Activated CD4-positive, CD25-positive, alpha-beta regulatory T cell treated with anti-CD3 and anti-CD28 coated beads, Interleukin-2, amount 50 U/mL, for 24 hours (primary cell): Measurements from ENCODE around the gene SETD9.
A peak's percentile ranks its signal among the peaks of the same experiment; 100 is the strongest.

Experiments used
- ATAC-seq, 2 donors: fragments of 150-1000 bp; cut with Tn5 transposase; one replicate each; pipeline ENCODE4 v1.10.0; 2021; ENCODE audit warnings: mild to moderate bottlenecking in 1 of 2, moderate library complexity in 1 of 2

Gene SETD9

GRCh38 chr5:56938858-56939257 is 29.5 kb downstream of the SETD9 start:
- ATAC-seq = no peak

DNA sequence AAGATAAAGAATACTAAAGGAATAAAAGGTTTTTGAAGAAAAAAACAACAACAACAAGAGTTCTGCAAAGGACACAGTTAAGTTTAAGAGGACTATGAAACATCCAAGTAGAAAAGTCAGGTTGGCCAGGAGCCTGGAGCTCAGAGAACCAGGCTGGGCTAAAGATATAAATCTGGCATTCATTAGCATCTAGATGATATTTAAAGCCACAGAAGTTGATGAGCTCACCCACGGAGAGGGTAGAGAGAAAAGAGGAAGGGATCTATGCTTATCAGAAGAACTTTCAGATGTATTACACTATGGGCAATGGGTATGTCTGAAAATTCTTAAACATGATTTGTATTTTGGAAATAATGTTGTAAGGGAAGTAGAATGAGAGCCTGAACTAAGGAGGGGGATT is 32.6 kb downstream of the SETD9 start:
- no peak for ATAC-seq

DNA sequence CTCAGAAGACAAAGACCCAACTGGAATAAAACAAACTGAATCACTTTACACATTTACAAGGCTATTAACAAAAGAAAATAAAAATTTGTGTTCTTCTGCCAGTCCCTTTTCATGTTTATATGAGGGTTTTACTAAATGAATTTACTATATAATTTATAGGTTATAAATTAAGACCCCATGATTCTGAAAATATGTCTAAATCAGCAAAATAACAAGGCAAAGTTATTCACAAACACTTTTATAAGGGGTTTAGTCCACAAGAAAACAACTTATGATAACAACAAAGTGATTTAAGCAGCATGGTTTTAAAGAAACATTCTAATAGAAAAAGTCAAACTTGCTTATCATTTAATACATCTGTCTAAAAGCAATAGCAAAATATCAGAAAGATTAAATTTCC is 37.7 kb downstream of the SETD9 start:
- no peak for ATAC-seq

DNA sequence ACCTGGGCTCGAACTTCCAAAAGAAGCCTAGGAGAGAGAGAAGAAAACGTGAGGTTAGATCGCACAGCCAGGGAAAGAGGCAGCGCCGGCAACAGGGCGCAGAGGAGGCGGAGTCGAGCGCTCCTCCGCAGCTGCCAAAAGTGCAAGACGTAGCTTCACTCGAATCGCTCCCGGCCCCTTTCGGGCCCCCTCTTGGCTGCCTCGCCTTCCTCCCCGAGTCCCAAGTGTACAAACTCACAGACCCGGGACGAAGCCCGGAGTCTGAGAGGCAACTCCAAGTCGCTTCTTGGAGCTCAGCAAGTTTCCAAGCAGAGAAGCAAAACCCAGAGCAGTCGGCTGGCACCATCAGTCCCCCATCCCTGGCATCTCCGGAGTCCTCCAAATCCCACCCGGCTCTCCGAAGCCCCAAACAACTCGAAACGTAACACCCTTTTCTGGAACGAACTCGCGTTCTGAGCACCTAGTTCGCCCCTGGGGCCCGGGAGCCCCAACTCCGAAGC is 41.3 kb downstream of the SETD9 start:
- ATAC-seq = peak; percentile 35 to 36

DNA sequence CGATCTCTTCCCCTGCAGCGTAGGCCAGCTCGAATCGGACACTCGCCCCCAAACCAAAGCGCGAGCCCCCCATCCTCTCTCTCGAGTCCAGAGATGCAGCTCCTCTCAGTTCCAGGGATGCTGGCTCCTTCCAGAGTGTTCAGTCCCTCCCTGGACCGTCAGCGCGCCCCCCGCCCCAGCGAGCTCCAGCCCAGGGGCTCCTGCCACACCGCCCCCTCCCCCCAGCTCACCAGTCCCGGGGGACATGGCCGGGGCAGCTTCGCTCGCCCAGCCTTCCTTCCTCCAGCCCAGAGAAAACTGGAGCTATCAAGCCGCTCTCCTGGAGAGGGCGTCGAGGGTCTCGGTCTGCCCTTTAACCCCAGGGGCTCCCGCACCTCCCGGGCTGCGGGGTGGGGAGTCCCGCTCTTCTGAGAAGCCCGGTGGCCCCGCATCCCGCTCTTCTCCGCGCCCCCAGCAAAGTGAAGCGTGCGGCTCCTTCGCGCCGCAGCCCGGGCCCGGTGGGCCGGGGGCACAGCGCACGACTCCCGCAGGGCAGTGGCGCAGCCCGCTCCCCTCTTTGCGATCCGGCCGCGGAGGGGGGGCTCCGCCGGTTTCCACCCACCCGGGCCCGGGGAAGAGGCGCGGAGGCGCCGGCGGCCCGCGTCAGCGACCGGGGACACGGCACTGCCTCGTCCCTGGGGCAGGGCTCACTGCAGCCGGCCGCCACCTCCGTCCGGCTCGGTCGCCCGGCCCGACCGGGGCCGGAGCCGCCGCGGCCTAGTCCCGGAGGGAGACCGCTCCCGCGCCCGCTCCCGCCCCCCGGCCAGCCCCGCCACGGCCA is 41.9 kb downstream of the SETD9 start:
- ATAC-seq = peak; percentile 22 to 34

- peak; percentile 99 for ATAC-seq
These were observed 42.7 kb downstream of the SETD9 start, which contains the start of gene MIER3 for GRCh38 chr5:56951946-56952691. Gene MIER3, minus strand, starts transcription at chr5:56952123. Its CDS starts 21 bp downstream, at chr5:56952102.

GRCh38 chr5:56954262-56954661 is 44.9 kb downstream of the SETD9 start:
- ATAC-seq = no peak

DNA sequence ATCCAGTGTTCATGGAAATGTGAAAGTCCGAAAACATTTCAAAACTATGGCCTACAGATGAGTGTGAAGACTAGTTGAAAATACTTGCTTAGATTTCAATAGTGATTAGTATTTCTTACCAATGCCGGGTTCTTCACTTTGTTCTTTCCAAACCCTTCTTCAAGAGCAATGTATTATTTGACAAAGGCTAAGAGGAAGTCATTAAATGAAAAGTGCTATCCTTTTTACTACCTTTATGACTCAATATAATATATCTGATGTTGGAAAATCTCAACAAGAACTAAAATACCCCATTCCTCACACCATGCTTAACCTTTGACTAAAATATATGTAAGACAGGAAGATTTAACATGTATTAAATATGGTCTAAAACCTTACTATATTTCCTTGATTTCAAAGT is 49.2 kb downstream of the SETD9 start:
- no peak for ATAC-seq

- ATAC-seq = no peak
These were observed 49.9 kb downstream of the SETD9 start for GRCh38 chr5:56959326-56959725.

GRCh38 chr5:56961746-56962145 is 52.4 kb downstream of the SETD9 start:
- ATAC-seq = no peak

GRCh38 chr5:56962286-56962685 is 52.9 kb downstream of the SETD9 start:
- no peak for ATAC-seq

DNA sequence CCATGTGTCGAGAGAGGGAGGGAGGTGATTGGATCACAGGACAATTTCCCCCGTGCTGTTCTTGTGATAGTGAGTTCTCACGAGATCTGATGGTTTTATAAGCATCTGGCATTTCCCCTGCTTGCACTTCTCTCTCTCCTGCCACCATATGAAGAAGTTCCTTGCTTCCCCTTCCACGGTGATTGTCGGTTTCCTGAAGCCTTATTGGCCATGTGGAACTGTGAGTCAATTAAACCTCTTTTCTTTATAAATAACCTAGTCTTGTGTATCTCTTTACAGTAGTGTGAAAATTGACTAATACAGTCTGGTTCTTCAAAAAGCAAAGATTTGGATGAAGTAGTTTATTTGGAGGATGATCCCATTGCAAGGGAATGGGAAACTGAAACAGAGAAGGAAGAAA is 53.9 kb downstream of the SETD9 start:
- ATAC-seq = no peak

GRCh38 chr5:56964173-56964572 is 54.8 kb downstream of the SETD9 start:
- no peak for ATAC-seq
